GM23248 (cell line): ENCODE results near the gene MTFP1. TPM values are rescaled to one million over a fixed set of nuclear protein-coding genes. Genes with fewer than 3 reads are reported as not detected.
"Not testable (repeated sequence)": the region's sequence is repeated elsewhere in the genome, so short reads cannot be mapped to it uniquely, and the experiment has no call there.

ENCODE experiments used
- DNase-seq: peaks from one replicate; pipeline ENCODE4 v3.0.0-alpha.2; 2015
- H2AFZ ChIP-seq: fragments of 200-600 bp; sonication (generic); 2 replicates; pipeline ENCODE4 v1.6.1; 2016; ENCODE audit warnings: antibody characterized with exemption
- H3F3A ChIP-seq: fragments of 200-600 bp; sonication (generic); 2 replicates; pipeline ENCODE4 v1.6.1; 2016; ENCODE audit warnings: mild to moderate bottlenecking, antibody characterized with exemption, mixed run types; ENCODE audit not compliant: insufficient read depth
- H3K27ac ChIP-seq: fragments of 200-600 bp; sonication (generic); 2 replicates; pipeline ENCODE4 v1.5.1; 2016; ENCODE audit warnings: mild to moderate bottlenecking
- H3K27me3 ChIP-seq: fragments of 200-600 bp; sonication (generic); replicated peaks from 2 replicates; pipeline ENCODE4 v1.6.1; 2016; ENCODE audit warnings: mild to moderate bottlenecking; ENCODE audit not compliant: insufficient read depth
- H3K36me3 ChIP-seq: fragments of 200-600 bp; sonication (generic); 2 replicates; pipeline ENCODE4 v1.6.1; 2016; ENCODE audit warnings: low read depth, mild to moderate bottlenecking
- H3K4me1 ChIP-seq: fragments of 200-600 bp; sonication (generic); 2 replicates; pipeline ENCODE4 v1.6.1; 2016; ENCODE audit warnings: mild to moderate bottlenecking; ENCODE audit not compliant: insufficient read depth
- H3K4me2 ChIP-seq: fragments of 200-600 bp; sonication (generic); one replicate; pipeline ENCODE4 v1.6.1; 2016; ENCODE audit warnings: mild to moderate bottlenecking; ENCODE audit not compliant: unreplicated experiment
- H3K4me3 ChIP-seq: fragments of 200-600 bp; sonication (generic); 2 replicates; pipeline ENCODE4 v1.5.1; 2016; ENCODE audit warnings: mild to moderate bottlenecking
- H3K79me2 ChIP-seq: fragments of 200-600 bp; sonication (generic); 2 replicates; pipeline ENCODE4 v1.6.1; 2016; ENCODE audit warnings: mild to moderate bottlenecking; ENCODE audit not compliant: insufficient read depth
- H3K9ac ChIP-seq: fragments of 200-600 bp; sonication (generic); 2 replicates; pipeline ENCODE4 v1.6.1; 2016; ENCODE audit warnings: mild to moderate bottlenecking
- H3K9me2 ChIP-seq: fragments of 200-600 bp; sonication (generic); 2 replicates; pipeline ENCODE4 v1.6.1; 2016; ENCODE audit warnings: mixed run types, mild to moderate bottlenecking, moderate library complexity; ENCODE audit not compliant: insufficient read depth
- H3K9me3 ChIP-seq: fragments of 200-600 bp; sonication (generic); one replicate; pipeline ENCODE4 v1.6.1; 2017; ENCODE audit warnings: low read depth
- H4K20me1 ChIP-seq: fragments of 200-600 bp; sonication (generic); 2 replicates; pipeline ENCODE4 v1.6.0; 2016; ENCODE audit not compliant: insufficient read depth
- EZH2 ChIP-seq: fragments of 200-600 bp; sonication (generic); IDR thresholded peaks from 2 replicates; pipeline ENCODE4 v1.6.1; 2018; ENCODE audit warnings: antibody characterized with exemption, mild to moderate bottlenecking; ENCODE audit not compliant: insufficient read depth, poor library complexity, severe bottlenecking
- EZH2phosphoT487 ChIP-seq: fragments of 200-600 bp; sonication (generic); IDR thresholded peaks from 2 replicates; pipeline ENCODE4 v1.6.1; 2018; ENCODE audit warnings: antibody characterized with exemption, moderate library complexity, mild to moderate bottlenecking, low read depth; ENCODE audit not compliant: insufficient read depth
- WGBS, 2 experiments: methylation state at CpG; one replicate each; pipeline ENCODE4 v1.1.6; 2015 to 2017; ENCODE audit warnings: low lambda C conversion rate in 2 of 2, low coverage in 1 of 2; ENCODE audit errors: missing lambda C conversion rate in 2 of 2; 5-methylcytosine and 5-hydroxymethylcytosine counted together
- in situ Hi-C: fragments of 300-500 bp; cut with MboI; formaldehyde crosslinking; loops from 2 replicates; pipeline ENCODE4 v1.15.0; 2020
- polyA plus RNA-seq: library from polyadenylated mRNA; unstranded; fragments of >200 nt; fragmentation: Nextera tagmentation; extraction: Ambion mirVana; gene quantifications from 2 replicates; pipeline ENCODE4 v1.2.1, GENCODE V29; 2016
- total RNA-seq: library from RNA; depleted of rRNA; stranded (reverse); fragments of >200 nt; shearing (Covaris generic); gene quantifications from 2 replicates; pipeline ENCODE4 v1.2.3, GENCODE V29; 2014

Gene MTFP1
- total and polyA plus RNA-seq, 2 experiments from 2014 or later, result 6.6 to 8.1 TPM

DNA sequence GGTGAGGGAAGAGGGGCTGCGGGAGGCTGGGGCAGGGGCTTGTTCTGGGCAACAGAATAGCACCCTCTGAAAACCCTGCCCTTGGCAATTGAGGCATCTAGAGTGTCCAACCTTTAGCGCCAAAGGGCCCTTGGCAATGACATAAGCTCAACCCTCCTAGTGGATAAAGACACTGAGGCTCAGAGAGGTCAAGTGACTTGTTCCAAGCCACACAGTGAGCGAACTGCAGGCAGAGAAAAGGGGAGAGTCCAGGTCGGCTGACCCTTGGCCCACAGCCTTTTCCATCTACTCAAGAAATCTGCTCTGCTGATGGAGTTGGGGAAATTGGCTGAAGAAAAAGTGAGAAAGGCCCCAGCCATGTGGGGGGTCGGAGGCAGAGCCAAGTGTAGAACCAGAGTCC is 25.9 kb upstream of the MTFP1 start:
- no peaks in the 10 kb centered on the region for H4K20me1 ChIP-seq
- in situ Hi-C loops, result loop anchor here (10.0 kb wide), 1 partner anchor 295 kb away; no protein-coding TSS in a partner anchor
- H3K9me2 ChIP-seq, result no peaks in the 10 kb centered on the region
- H3K4me2 ChIP-seq, result peak overlapping the region; percentile 92
- H3K4me1 ChIP-seq, result peaks cover 34% of the 10 kb centered on the region
- TF ChIP-seq EZH2 (no peak), EZH2phosphoT487 (no peak)
- peak overlapping the region; percentile 86 for H3K4me3 ChIP-seq
- 69 to 76% methylated on average over 5 of the region's 5 CpGs for WGBS, 2 experiments
- H3K36me3 ChIP-seq, result no peaks in the 10 kb centered on the region
- peaks cover 84% of the 10 kb centered on the region for H3K79me2 ChIP-seq
- H3K9ac ChIP-seq, result peak overlapping the region; percentile 89
- H3K9me3 ChIP-seq, result no peaks in the 10 kb centered on the region
- no peak for DNase-seq
- peak overlapping the region; percentile 65 for H3K27ac ChIP-seq
- H3K27me3 ChIP-seq, result no peaks in the 10 kb centered on the region
- H2AFZ ChIP-seq, result no peak overlapping the region
- H3F3A ChIP-seq, result peaks cover 8% of the 10 kb centered on the region

DNA sequence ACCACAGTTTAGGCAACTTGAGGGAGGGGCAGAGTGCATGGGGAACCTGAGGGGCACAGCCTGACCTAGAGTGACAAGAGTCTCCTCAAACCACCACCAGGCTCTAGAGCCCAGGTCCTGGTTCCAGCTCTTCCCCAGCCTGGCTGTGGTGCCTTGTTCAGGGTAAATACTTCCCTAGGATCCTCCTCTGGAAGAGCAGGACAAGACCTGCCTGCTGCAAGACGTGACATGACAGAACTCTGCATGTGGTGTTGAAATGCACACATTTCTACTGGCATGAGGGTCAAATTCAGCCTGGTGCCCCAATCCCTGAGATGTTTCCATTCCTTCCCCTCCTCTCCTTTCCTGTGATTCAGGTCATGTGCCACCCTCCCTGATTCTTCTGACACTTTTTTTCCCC is 25.4 kb upstream of the MTFP1 start:
- 79 to 86% methylated on average over 1 of the region's 1 CpG for WGBS, 2 experiments
- Histone ChIP-seq H3K4me2 (peak overlapping the region; percentile 92), H3K9me2 (no peaks in the 10 kb centered on the region), H4K20me1 (no peaks in the 10 kb centered on the region), H3K9me3 (no peaks in the 10 kb centered on the region), H3K4me1 (peaks cover 34% of the 10 kb centered on the region), H3F3A (peaks cover 8% of the 10 kb centered on the region), H3K4me3 (no peak overlapping the region), H3K27ac (no peak overlapping the region), H3K27me3 (no peaks in the 10 kb centered on the region), H3K9ac (peak overlapping the region; percentile 89; the same call in 1 of the 2 replicates), H2AFZ (no peak overlapping the region), H3K36me3 (no peaks in the 10 kb centered on the region), H3K79me2 (peaks cover 88% of the 10 kb centered on the region)
- TF ChIP-seq EZH2 (no peak), EZH2phosphoT487 (no peak)
- in situ Hi-C loops, result no loop called here
- DNase-seq, result no peak

DNA sequence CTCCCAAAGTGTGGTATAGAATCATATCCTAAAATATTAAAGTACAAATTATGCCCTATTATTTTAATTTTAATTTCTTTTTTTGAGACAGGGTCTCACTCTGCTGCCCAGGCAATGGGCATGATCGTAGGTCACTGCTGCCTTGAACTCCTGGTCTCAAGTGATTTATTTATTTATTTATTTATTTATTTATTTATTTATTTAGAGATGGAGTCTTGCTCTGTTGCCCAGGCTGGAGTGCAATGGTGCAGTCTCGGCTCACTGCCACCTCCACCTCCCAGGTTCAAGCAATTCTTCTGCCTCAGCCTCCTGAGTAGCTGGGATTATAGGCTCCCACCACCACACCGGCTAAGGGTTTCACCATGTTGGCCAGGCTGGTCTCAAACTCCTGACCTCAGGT is 24.5 kb upstream of the MTFP1 start:
- in situ Hi-C loops, H3K9ac ChIP-seq, H3K4me2 ChIP-seq, H3K27ac ChIP-seq, H3K27me3 ChIP-seq, H3K9me2 ChIP-seq, H3K9me3 ChIP-seq, DNase-seq, H3K36me3 ChIP-seq, H4K20me1 ChIP-seq, H2AFZ ChIP-seq, H3F3A ChIP-seq, H3K4me3 ChIP-seq: not testable (repeated sequence)
- WGBS, 2 experiments, result 97 to 98% methylated on average over 3 of the region's 3 CpGs
- Histone ChIP-seq H3K4me1 (peaks cover 34% of the 10 kb centered on the region), H3K79me2 (peaks cover 95% of the 10 kb centered on the region)

DNA sequence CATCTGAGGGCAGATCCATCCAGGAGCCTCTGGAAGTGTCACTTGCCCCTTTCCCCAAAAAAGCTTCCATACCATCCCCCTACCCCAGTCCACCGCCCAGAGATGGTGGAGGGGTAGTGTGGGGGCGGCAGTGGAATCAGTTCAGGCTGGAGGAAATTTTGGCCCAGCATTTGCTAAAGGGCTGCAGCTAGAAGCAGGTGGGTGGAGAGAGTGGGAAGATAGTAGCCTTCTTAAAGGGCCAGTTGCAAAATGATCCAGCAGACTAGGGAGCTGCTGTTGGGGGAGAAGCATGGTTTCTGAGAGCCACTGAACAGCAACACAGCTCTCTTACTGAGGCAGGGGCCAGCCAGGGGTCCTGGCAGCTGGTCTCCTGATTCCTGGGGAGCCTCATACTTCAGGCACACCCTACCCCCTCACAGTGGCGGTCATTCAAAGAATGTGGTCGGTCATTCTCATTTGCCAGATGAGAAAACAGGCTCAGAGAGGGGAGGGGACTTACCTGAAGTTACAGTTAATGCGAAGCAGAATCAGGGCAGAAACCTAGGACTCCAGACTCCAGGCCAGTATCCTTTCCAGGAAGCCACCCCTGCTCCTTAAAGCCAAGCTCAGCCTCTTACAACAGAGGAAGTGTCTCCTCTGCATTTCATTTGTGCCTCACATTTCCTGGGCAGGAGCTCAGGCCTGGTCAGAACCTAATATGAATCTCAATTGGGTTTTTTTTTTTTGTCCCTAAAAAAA is 23.4 kb upstream of the MTFP1 start:
- no peak for DNase-seq
- TF ChIP-seq EZH2 (no peak), EZH2phosphoT487 (no peak)
- Histone ChIP-seq H3K4me3 (no peak overlapping the region), H3K4me2 (no peak overlapping the region), H3K79me2 (peaks cover 95% of the 10 kb centered on the region), H4K20me1 (no peaks in the 10 kb centered on the region), H3K27me3 (no peaks in the 10 kb centered on the region), H2AFZ (no peak overlapping the region), H3K9me2 (no peaks in the 10 kb centered on the region), H3K4me1 (peaks cover 34% of the 10 kb centered on the region), H3K36me3 (no peaks in the 10 kb centered on the region; the same call in 1 of the 2 replicates), H3K9me3 (no peaks in the 10 kb centered on the region), H3K9ac (peak overlapping the region; percentile 5; the same call in 1 of the 2 replicates), H3F3A (peaks cover 20% of the 10 kb centered on the region), H3K27ac (no peak overlapping the region)
- 66% methylated on average over 5 of the region's 5 CpGs for WGBS, 2 experiments
- in situ Hi-C loops, result no loop called here

DNA sequence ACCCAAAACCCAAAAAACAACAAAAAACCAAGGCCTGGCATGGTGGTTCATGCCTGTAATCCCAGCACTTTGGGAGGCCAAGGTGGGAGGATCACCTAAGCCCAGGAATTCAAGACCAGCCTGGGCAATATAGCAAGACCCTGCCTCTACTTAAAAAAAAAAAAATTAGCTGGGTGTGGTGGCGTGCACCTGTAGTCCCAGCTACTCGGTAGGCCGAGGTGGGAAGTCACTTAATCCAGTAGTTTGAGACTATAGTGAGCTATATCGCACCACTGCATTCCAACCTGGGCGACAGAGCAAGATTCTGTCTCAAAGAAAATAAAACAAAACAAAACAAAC is 22.8 kb upstream of the MTFP1 start:
- in situ Hi-C loops, H3K4me2 ChIP-seq, H4K20me1 ChIP-seq, H3K9me3 ChIP-seq, H3K27me3 ChIP-seq, H3K4me3 ChIP-seq, DNase-seq, H2AFZ ChIP-seq, H3K27ac ChIP-seq, H3K36me3 ChIP-seq, H3K9me2 ChIP-seq: not testable (repeated sequence)
- WGBS, 2 experiments, result 97 to 99% methylated on average over 5 of the region's 5 CpGs
- H3K9ac ChIP-seq, result peak overlapping the region; percentile 5; the same call in 1 of the 2 replicates
- peaks cover 34% of the 10 kb centered on the region for H3K4me1 ChIP-seq
- H3F3A ChIP-seq, result peaks cover 24% of the 10 kb centered on the region
- peaks cover 92% of the 10 kb centered on the region for H3K79me2 ChIP-seq
